Spleen (tissue), 11 donors: ENCODE results near the gene PIGQ. TPM values are rescaled to one million over a fixed set of nuclear protein-coding genes. Genes with fewer than 3 reads are reported as not detected.

Experiments
- DNase-seq: peaks from one replicate; pipeline ENCODE4 v3.0.0-alpha.2; 2020
- H3K27ac ChIP-seq, 8 donors: fragments of 200-600 bp; sonication (generic) in 7 of 8; 1 replicate in 4 of 8; 2 replicates in 4 of 8; pipeline versions ENCODE4 v1.5.0 to v1.8.0; 2016 to 2021; ENCODE audit warnings: inconsistent platforms in 4 of 8, mild to moderate bottlenecking in 4 of 8, moderate library complexity in 1 of 8
- H3K27me3 ChIP-seq, 7 donors: fragments of 200-600 bp; sonication (generic) in 6 of 7; replicated peaks in 1 of 7; 1 replicate in 4 of 7; 2 replicates in 3 of 7; pipeline versions ENCODE4 v1.5.0 to v1.8.0; 2016 to 2021; ENCODE audit warnings: inconsistent platforms in 3 of 7, mild to moderate bottlenecking in 1 of 7
- H3K36me3 ChIP-seq, 6 donors: fragments of 200-600 bp; sonication (generic) in 5 of 6; 1 replicate in 4 of 6; 2 replicates in 2 of 6; pipeline versions ENCODE4 v1.5.0 to v1.8.0; 2016 to 2021; ENCODE audit warnings: inconsistent platforms in 2 of 6
- H3K4me1 ChIP-seq, 6 donors: fragments of 200-600 bp; sonication (generic) in 5 of 6; 1 replicate in 3 of 6; 2 replicates in 3 of 6; pipeline versions ENCODE4 v1.5.0 to v1.8.0; 2016 to 2021; ENCODE audit warnings: inconsistent platforms in 3 of 6
- H3K4me3 ChIP-seq, 8 donors: fragments of 200-600 bp; sonication (generic) in 7 of 8; 1 replicate in 4 of 8; 2 replicates in 4 of 8; pipeline versions ENCODE4 v1.5.0 to v1.8.0; 2016 to 2021; ENCODE audit warnings: inconsistent platforms in 4 of 8, mild to moderate bottlenecking in 4 of 8, moderate library complexity in 2 of 8
- H3K9me3 ChIP-seq, 8 donors: fragments of 200-600 bp; sonication (generic) in 7 of 8; 1 replicate in 4 of 8; 2 replicates in 4 of 8; pipeline versions ENCODE4 v1.5.0 to v1.8.0; 2016 to 2021; ENCODE audit warnings: inconsistent platforms in 4 of 8
- POLR2A ChIP-seq, 3 donors: fragments of 450-650 bp; IDR thresholded peaks; one replicate each; pipeline ENCODE4 v1.5.1; 2017; ENCODE audit warnings: antibody characterized with exemption in 3 of 3, mild to moderate bottlenecking in 1 of 3
- POLR2AphosphoS5 ChIP-seq, 3 donors: sonication (generic); formaldehyde crosslinking; IDR thresholded peaks; one replicate each; pipeline ENCODE4 v1.5.1; 2017; ENCODE audit warnings: antibody characterized with exemption in 3 of 3
- WGBS, 5 donors: extraction: QIAGEN DNeasy Blood & Tissue Kit in 3 of 5; methylation state at CpG; one replicate each; pipeline versions ENCODE4 v1.1.5 to v1.1.7; 2013 to 2018; 5-methylcytosine and 5-hydroxymethylcytosine counted together
- intact Hi-C: fragments of 100-400 bp; cut with DNase I; formaldehyde crosslinking; loops from one replicate; pipeline ENCODE4 v1.15.0; 2023; ENCODE audit warnings: low total_unique reads
- polyA plus RNA-seq, 3 donors: library from polyadenylated mRNA; stranded (reverse); fragments of 200-250 nt; gene quantifications; one replicate each; pipeline ENCODE4 v1.2.1, GENCODE V29; 2013
- total RNA-seq, 7 donors: library from RNA; depleted of rRNA in 3 of 7; stranded (reverse); fragments of >200 nt in 3 of 7; fragmentation: NEBNext Ultra II Directional in 4 of 7; extraction: Animal tissue kit (Norgen Biotek cat#: 25700) in 4 of 7; gene quantifications; one replicate each; pipeline versions ENCODE4 v1.1.0 to v1.2.1, GENCODE V29; 2016 to 2021
- TF ChIP-seq, protein P1 (sequence below), 11 experiments: fragments of 200-600 bp in 7 of 11; fragments of 450-650 bp in 4 of 11; sonication (generic) in 4 of 11; IDR thresholded peaks in 8 of 11; conservative IDR thresholded peaks in 3 of 11; 1 replicate in 7 of 11; 2 replicates in 4 of 11; pipeline versions ENCODE4 v1.4.0 to v1.8.0; 2016 to 2021; ENCODE audit warnings: antibody characterized with exemption in 11 of 11, inconsistent platforms in 4 of 11, mild to moderate bottlenecking in 1 of 11
- donor health status: healthy with polysubstance abuse.
- donor health status: DM: no; HTN: no; CAD: no; lungs with moderate emphysema.
- donor health status: DM: no; HTN: no; CAD: no.
- donor health status: Bipolar disorder and iron deficiency.
- donor health status: healthy.
- donor health status: DM: no; HTN: no; CAD: no.
- donor health status: DM: yes; HTN: yes; CAD: no.

PIGQ gene
- total and polyA plus RNA-seq, 10 donors: 20.7 to 70.5 (median 39.8) TPM

DNA sequence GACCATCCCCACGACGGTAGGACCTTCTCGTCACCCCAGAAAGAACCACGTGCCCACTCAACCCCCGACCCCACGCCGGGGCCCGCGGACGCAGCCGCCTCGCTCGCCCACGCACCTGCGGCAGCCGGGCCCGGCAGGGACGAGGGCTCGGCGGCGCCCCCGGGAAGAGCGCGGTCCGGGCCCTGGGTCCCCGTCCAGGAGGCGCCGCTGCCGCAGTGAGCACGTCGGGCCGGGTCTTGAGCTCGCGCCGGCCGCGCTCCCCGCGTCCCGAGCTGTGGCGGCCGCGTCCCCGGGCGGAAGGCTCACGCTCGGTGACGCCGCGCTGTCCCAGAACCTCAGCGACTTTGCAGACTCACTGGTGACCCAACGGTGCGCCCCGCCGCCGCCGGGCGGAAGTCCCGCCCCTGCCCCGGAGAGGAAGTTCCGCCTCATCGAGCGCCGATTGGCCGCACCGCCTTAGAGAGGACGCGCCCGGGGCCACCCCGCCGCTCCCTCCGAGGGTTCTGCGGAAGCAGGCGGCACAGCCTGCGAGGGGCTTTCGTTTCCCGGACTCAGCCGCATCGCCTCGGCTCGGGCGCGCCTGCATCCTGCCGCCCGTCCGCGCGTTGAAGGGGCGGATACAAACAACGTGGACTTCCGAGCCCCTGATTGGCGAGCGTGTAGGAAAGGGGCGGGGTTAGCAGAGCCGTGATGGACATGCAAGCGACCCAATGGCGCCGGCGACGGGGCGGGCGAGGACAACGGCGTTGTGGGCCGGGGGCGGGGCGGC lies 19.3 kb downstream of the PIGQ start:
- peak overlapping the region; percentile 68 to 100 (median 88) for H3K4me3 ChIP-seq
- DNase-seq: peak; percentile 98
- peaks cover 0 to 9% (median 0%) of the 10 kb centered on the region in 7 donors for H3K27me3 ChIP-seq
- H3K27ac ChIP-seq: peak overlapping the region; percentile 94 to 100 (median 98)
- TF ChIP-seq POLR2A (IDR thresholded peaks at IDR 0.05): peak in 2 of 3 donors; percentile 53 to 88
- TF ChIP-seq, protein P1, sequence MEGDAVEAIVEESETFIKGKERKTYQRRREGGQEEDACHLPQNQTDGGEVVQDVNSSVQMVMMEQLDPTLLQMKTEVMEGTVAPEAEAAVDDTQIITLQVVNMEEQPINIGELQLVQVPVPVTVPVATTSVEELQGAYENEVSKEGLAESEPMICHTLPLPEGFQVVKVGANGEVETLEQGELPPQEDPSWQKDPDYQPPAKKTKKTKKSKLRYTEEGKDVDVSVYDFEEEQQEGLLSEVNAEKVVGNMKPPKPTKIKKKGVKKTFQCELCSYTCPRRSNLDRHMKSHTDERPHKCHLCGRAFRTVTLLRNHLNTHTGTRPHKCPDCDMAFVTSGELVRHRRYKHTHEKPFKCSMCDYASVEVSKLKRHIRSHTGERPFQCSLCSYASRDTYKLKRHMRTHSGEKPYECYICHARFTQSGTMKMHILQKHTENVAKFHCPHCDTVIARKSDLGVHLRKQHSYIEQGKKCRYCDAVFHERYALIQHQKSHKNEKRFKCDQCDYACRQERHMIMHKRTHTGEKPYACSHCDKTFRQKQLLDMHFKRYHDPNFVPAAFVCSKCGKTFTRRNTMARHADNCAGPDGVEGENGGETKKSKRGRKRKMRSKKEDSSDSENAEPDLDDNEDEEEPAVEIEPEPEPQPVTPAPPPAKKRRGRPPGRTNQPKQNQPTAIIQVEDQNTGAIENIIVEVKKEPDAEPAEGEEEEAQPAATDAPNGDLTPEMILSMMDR (IDR thresholded peaks at IDR 0.05 in 8 of 11, conservative IDR thresholded peaks at IDR 0.05 in 3 of 11): peak in 1 of 11 experiments; percentile 19
- peak; percentile 92 to 96 (median 94) for TF ChIP-seq POLR2AphosphoS5 (IDR thresholded peaks at IDR 0.05)
- H3K4me1 ChIP-seq: peaks cover 26 to 59% (median 53%) of the 10 kb centered on the region in 6 donors
- H3K36me3 ChIP-seq: peaks cover 0 to 13% (median 0%) of the 10 kb centered on the region in 6 donors
- WGBS, 5 donors: 0 to 1% (median 0%) methylated on average over 28 to 107 of the region's 107 CpGs
- intact Hi-C loops: loop anchor here (5.0 kb wide), 1 partner anchor 53 kb away; the partner anchor contains the start of gene MCRIP2
- H3K9me3 ChIP-seq: no peaks in the 10 kb centered on the region

DNA sequence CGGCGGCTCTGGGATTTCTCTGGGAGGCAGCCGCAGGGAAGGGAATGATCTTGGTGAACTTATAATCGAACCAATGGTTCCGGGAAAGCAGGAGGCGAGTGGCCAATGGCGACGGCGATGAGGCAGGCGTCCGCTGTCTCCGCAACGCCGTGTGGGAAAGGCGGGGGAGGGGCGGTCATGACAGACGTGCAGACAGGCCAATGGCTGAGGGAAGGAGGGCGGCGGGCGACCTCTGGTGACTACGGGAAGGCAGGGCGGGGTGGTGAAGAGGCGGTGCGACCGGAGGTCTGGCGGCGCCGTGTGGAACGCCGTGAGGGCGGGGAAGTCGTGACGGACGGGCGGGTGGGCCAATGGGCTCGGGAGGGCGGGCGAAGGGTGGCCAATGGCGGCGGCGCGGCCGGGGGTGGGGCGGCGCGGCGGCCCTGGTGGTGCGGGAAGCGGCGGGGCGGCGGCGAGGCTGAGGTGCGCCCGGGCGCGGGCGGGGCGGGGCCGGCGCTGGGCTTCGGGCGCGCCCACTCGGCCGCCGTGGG lies 20.0 kb downstream of the PIGQ start, which contains the start of gene RAB40C:
TSS of gene RAB40C (plus strand) at position 409 of the 530 bp plus-strand sequence. CDS start 226 bp downstream, outside the sequence.
- TF ChIP-seq, protein P1 (IDR thresholded peaks at IDR 0.05 in 8 of 11, conservative IDR thresholded peaks at IDR 0.05 in 3 of 11): peak in 7 of 11 experiments; percentile 24 to 52 (median 28)
- no peak for TF ChIP-seq POLR2A (IDR thresholded peaks at IDR 0.05)
- peak in 2 of 3 donors; percentile 20 to 38 for TF ChIP-seq POLR2AphosphoS5 (IDR thresholded peaks at IDR 0.05)
- Histone ChIP-seq H3K27me3 (peaks cover 0 to 9% (median 0%) of the 10 kb centered on the region in 7 donors), H3K4me3 (peak within 1 kb of the TSS; percentile 68 to 100 (median 88)), H3K36me3 (peaks cover 0 to 13% (median 0%) of the 10 kb centered on the region in 6 donors), H3K9me3 (no peaks in the 10 kb centered on the region), H3K4me1 (peaks cover 26 to 65% (median 56%) of the 10 kb centered on the region in 6 donors), H3K27ac (peak within 1 kb of the TSS; percentile 94 to 100 (median 98))
- intact Hi-C loops: loop anchor here (5.0 kb wide), 1 partner anchor 53 kb away; the partner anchor contains the start of gene MCRIP2
- peak; percentile 99 for DNase-seq
- 0 to 1% (median 1%) methylated on average over 28 to 67 of the region's 67 CpGs for WGBS, 5 donors

DNA sequence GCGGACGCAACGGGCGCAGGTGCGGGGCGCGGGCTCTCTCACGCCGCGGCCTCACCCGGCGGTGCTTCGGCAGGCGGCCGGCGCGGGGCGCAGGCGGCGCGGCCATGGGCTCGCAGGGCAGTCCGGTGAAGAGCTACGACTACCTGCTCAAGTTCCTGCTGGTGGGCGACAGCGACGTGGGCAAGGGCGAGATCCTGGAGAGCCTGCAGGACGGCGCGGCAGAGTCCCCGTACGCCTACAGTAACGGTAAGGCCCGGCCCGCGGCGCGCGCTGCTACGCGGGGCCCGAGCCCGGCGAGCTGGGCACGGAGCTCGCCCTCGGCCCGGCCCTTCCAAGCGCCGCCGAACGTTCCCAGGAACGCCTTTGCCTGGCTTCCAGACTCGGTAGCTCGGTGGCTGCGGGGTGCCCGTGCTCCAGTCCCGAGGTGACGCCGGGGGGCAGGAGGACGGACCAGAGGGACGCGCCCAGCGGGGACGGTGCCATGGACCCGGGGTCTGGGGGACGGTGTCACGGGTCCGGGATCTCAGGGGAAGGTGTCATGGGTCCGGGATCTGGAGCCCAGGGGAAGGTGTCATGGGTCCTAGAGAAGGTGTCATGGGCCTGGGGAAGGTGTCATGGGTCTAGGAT lies 20.5 kb downstream of the PIGQ start:
- no peak for TF ChIP-seq POLR2A (IDR thresholded peaks at IDR 0.05)
- TF ChIP-seq, protein P1 (IDR thresholded peaks at IDR 0.05 in 8 of 11, conservative IDR thresholded peaks at IDR 0.05 in 3 of 11): peak in 1 of 11 experiments; percentile 0
- TF ChIP-seq POLR2AphosphoS5 (IDR thresholded peaks at IDR 0.05): no peak
- Histone ChIP-seq H3K9me3 (no peaks in the 10 kb centered on the region), H3K36me3 (peaks cover 0 to 13% (median 0%) of the 10 kb centered on the region in 6 donors), H3K4me3 (peak overlapping the region; percentile 51 to 96 (median 72)), H3K27me3 (peaks cover 0 to 7% (median 0%) of the 10 kb centered on the region in 7 donors), H3K27ac (peak overlapping the region; percentile 35 to 100 (median 86)), H3K4me1 (peaks cover 26 to 71% (median 58%) of the 10 kb centered on the region in 6 donors)
- 0 to 3% (median 1%) methylated on average over 14 to 71 of the region's 71 CpGs for WGBS, 5 donors
- intact Hi-C loops: no loop called here
- peak; percentile 92 for DNase-seq
